ENCODE data around the gene EDC4.
"Not testable (repeated sequence)": the region's sequence is repeated elsewhere in the genome, so short reads cannot be mapped to it uniquely, and the experiment has no call there.

EDC4 gene

GRCh38 chr16:67861877-67862276 is 11.0 kb upstream of the EDC4 start:
- H3K4me3 ChIP-seq (replicated peaks; ENCODE audit: insufficient read depth, low read length) = no peak overlapping the region
- TF ChIP-seq CTCF (IDR thresholded peaks at IDR 0.05; ENCODE audit: insufficient read depth, low read length) = no peak
- no peak for TF ChIP-seq SPI1 (IDR thresholded peaks at IDR 0.05; ENCODE audit: borderline replicate concordance, low read depth)
- TF ChIP-seq GABPA (IDR thresholded peaks at IDR 0.05; ENCODE audit: low read depth) = no peak
- no peak for TF ChIP-seq POLR2AphosphoS5 (IDR thresholded peaks at IDR 0.05; ENCODE audit: low read depth)
- TF ChIP-seq REST (IDR thresholded peaks at IDR 0.05; ENCODE audit: insufficient replicate concordance, low read depth) = no peak
- no peaks in the 10 kb centered on the region for H3K27me3 ChIP-seq (ENCODE audit: insufficient read depth, poor library complexity, severe bottlenecking)
- H3K27ac ChIP-seq (replicated peaks) = no peak overlapping the region
- no peak for DNase-seq (ENCODE audit: low read depth in 1 of 2, low spot score in 1 of 2)

GRCh38 chr16:67862623-67863583 is 9.9 kb upstream of the EDC4 start:
- Histone ChIP-seq H3K27ac (replicated peaks) (no peak overlapping the region), H3K4me3 (replicated peaks; ENCODE audit: insufficient read depth, low read length) (no peak overlapping the region), H3K27me3 (ENCODE audit: insufficient read depth, poor library complexity, severe bottlenecking) (no peaks in the 10 kb centered on the region)
- TF ChIP-seq GABPA (IDR thresholded peaks at IDR 0.05; ENCODE audit: low read depth) (no peak), POLR2AphosphoS5 (IDR thresholded peaks at IDR 0.05; ENCODE audit: low read depth) (no peak), REST (IDR thresholded peaks at IDR 0.05; ENCODE audit: insufficient replicate concordance, low read depth) (no peak), SPI1 (IDR thresholded peaks at IDR 0.05; ENCODE audit: borderline replicate concordance, low read depth) (no peak), CTCF (IDR thresholded peaks at IDR 0.05; ENCODE audit: insufficient read depth, low read length) (no peak)
- DNase-seq (ENCODE audit: low read depth in 1 of 2, low spot score in 1 of 2) = no peak

GRCh38 chr16:67864044-67864443 is 8.8 kb upstream of the EDC4 start:
- not testable (repeated sequence) for H3K4me3 ChIP-seq (replicated peaks; ENCODE audit: insufficient read depth, low read length); H3K27ac ChIP-seq (replicated peaks); DNase-seq (ENCODE audit: low read depth in 1 of 2, low spot score in 1 of 2); H3K27me3 ChIP-seq (ENCODE audit: insufficient read depth, poor library complexity, severe bottlenecking)

GRCh38 chr16:67864594-67864993 is 8.3 kb upstream of the EDC4 start:
- no peak for TF ChIP-seq REST (IDR thresholded peaks at IDR 0.05; ENCODE audit: insufficient replicate concordance, low read depth)
- TF ChIP-seq CTCF (IDR thresholded peaks at IDR 0.05; ENCODE audit: insufficient read depth, low read length) = no peak
- no peak for TF ChIP-seq GABPA (IDR thresholded peaks at IDR 0.05; ENCODE audit: low read depth)
- Histone ChIP-seq H3K27me3 (ENCODE audit: insufficient read depth, poor library complexity, severe bottlenecking) (no peaks in the 10 kb centered on the region), H3K27ac (replicated peaks) (no peak overlapping the region), H3K4me3 (replicated peaks; ENCODE audit: insufficient read depth, low read length) (no peak overlapping the region)
- no peak for DNase-seq (ENCODE audit: low read depth in 1 of 2, low spot score in 1 of 2)
